Testis (tissue), 3 donors: Measurements from ENCODE around the gene PBX1. TPM values are rescaled to one million over a fixed set of nuclear protein-coding genes. Genes with fewer than 3 reads are reported as not detected.

Experiments used
- DNase-seq: peaks from one replicate; pipeline ENCODE4 v3.0.0-alpha.2; 2019
- H3K27ac ChIP-seq, 2 donors: fragments of 200-600 bp; sonication (generic); one replicate each; pipeline ENCODE4 v1.5.1; 2019
- H3K27me3 ChIP-seq: fragments of 200-600 bp; sonication (generic); one replicate; pipeline ENCODE4 v1.5.1; 2019
- H3K36me3 ChIP-seq: fragments of 200-600 bp; sonication (generic); one replicate; pipeline ENCODE4 v1.5.1; 2017; ENCODE audit warnings: low read depth; ENCODE audit errors: missing control alignments
- H3K4me1 ChIP-seq: fragments of 200-600 bp; sonication (generic); one replicate; pipeline ENCODE4 v1.5.1; 2019
- H3K4me3 ChIP-seq, 2 donors: fragments of 200-600 bp; sonication (generic); one replicate each; pipeline ENCODE4 v1.5.1; 2017 to 2019
- H3K9me3 ChIP-seq: fragments of 200-600 bp; sonication (generic); one replicate; pipeline ENCODE4 v1.5.1; 2017
- CTCF ChIP-seq, 3 experiments: fragments of 450-650 bp in 2 of 3; fragments of 200-600 bp in 1 of 3; sonication (generic) in 1 of 3; IDR thresholded peaks; one replicate each; pipeline ENCODE4 v1.5.1; 2016 to 2019; ENCODE audit warnings: antibody characterized with exemption in 3 of 3, mild to moderate bottlenecking in 2 of 3, moderate library complexity in 1 of 3
- POLR2A ChIP-seq: fragments of 450-650 bp; IDR thresholded peaks from one replicate; pipeline ENCODE4 v1.6.1; 2017; ENCODE audit warnings: antibody characterized with exemption, mild to moderate bottlenecking, moderate library complexity
- WGBS, 2 donors: methylation state at CpG; one replicate each; pipeline ENCODE4 v1.1.5; 2018; 5-methylcytosine and 5-hydroxymethylcytosine counted together
- intact Hi-C: fragments of 100-400 bp; cut with DNase I; formaldehyde crosslinking; loops from one replicate; pipeline ENCODE4 v1.15.1; 2023; ENCODE audit warnings: low total_unique reads
- polyA plus RNA-seq: library from polyadenylated mRNA; stranded (reverse); fragments of 350-450 nt; fragmentation: Illumina TruSeq; extraction: RNeasy Lipid Tissue Mini Kit (QIAGEN cat#74804); gene quantifications from one replicate; pipeline ENCODE4 v1.2.3, GENCODE V29; 2014; ENCODE audit warnings: low read depth, low replicate concordance; ENCODE audit not compliant: insufficient read depth
- total RNA-seq, 2 donors: library from RNA; depleted of rRNA; stranded (reverse); fragments of >200 nt; gene quantifications; one replicate each; pipeline ENCODE4 v1.2.3, GENCODE V29; 2016

Gene PBX1
- total and polyA plus RNA-seq, 3 donors from 2014 or later: 20.2 to 25.0 (median 20.3) TPM

- Histone ChIP-seq H3K4me3 (no peak overlapping the region), H3K27me3 (no peaks in the 10 kb centered on the region), H3K4me1 (no peaks in the 10 kb centered on the region), H3K9me3 (no peaks in the 10 kb centered on the region), H3K36me3 (no peaks in the 10 kb centered on the region), H3K27ac (no peak overlapping the region)
- intact Hi-C loops: no loop called here
- 90 to 96% methylated on average over 3 of the region's 3 CpGs for WGBS, 2 donors
- DNase-seq: no peak
- TF ChIP-seq POLR2A: no peak
- TF ChIP-seq CTCF (IDR thresholded peaks at IDR 0.05): no peak
Measured at GRCh38 chr1:164740000-164740526, 181.1 kb downstream of the PBX1 start.

GRCh38 chr1:164742745-164743144 is 183.8 kb downstream of the PBX1 start:
- Histone ChIP-seq H3K4me1 (no peaks in the 10 kb centered on the region), H3K4me3 (no peak overlapping the region), H3K36me3 (no peaks in the 10 kb centered on the region), H3K27ac (no peak overlapping the region), H3K27me3 (no peaks in the 10 kb centered on the region), H3K9me3 (no peaks in the 10 kb centered on the region)
- TF ChIP-seq POLR2A: no peak
- no peak for TF ChIP-seq CTCF (IDR thresholded peaks at IDR 0.05)
- 89 to 93% methylated on average over 3 of the region's 3 CpGs for WGBS, 2 donors
- intact Hi-C loops: no loop called here
- DNase-seq: no peak

GRCh38 chr1:164743976-164744375 is 185.0 kb downstream of the PBX1 start:
- WGBS, 2 donors: 65 to 93% methylated on average over 2 of the region's 2 CpGs

GRCh38 chr1:164745736-164746135 is 186.8 kb downstream of the PBX1 start:
- no peaks in the 10 kb centered on the region for H3K4me1 ChIP-seq
- intact Hi-C loops: no loop called here

More at GRCh38 chr1:164743976-164744375, 185.0 kb downstream of the PBX1 start:
- H3K9me3 ChIP-seq: no peaks in the 10 kb centered on the region
- H3K27ac ChIP-seq: no peak overlapping the region
- TF ChIP-seq POLR2A (no peak), CTCF (IDR thresholded peaks at IDR 0.05) (no peak)
- DNase-seq: no peak
- no peak overlapping the region for H3K4me3 ChIP-seq
- no peaks in the 10 kb centered on the region for H3K27me3 ChIP-seq
- no peaks in the 10 kb centered on the region for H3K4me1 ChIP-seq
- intact Hi-C loops: no loop called here
- no peaks in the 10 kb centered on the region for H3K36me3 ChIP-seq

More at GRCh38 chr1:164745736-164746135, 186.8 kb downstream of the PBX1 start:
- 93 to 94% methylated on average over 5 of the region's 5 CpGs for WGBS, 2 donors
- Histone ChIP-seq H3K27ac (no peak overlapping the region), H3K36me3 (no peaks in the 10 kb centered on the region), H3K4me3 (no peak overlapping the region), H3K9me3 (no peaks in the 10 kb centered on the region), H3K27me3 (no peaks in the 10 kb centered on the region)
- no peak for DNase-seq
- TF ChIP-seq CTCF (IDR thresholded peaks at IDR 0.05): no peak
- no peak for TF ChIP-seq POLR2A
